Measurements from ENCODE around the gene NPHP4. TPM values are rescaled to one million over a fixed set of nuclear protein-coding genes. Genes with fewer than 3 reads are reported as not detected.

Gene NPHP4
- polyA plus RNA-seq, 3 donors, result 0.39 to 13.7 (median 1.2) TPM

GRCh38 chr1:5944154-5944842, 47.9 kb downstream of the NPHP4 start:
- Histone ChIP-seq H4K20me1 (ENCODE audit: insufficient read depth, low read length) (no peaks in the 10 kb centered on the region), H3K9me3 (replicated peaks in 1 of 2; ENCODE audit: control insufficient read depth in 1 of 2, insufficient read depth in 1 of 2, low read length in 2 of 2) (no peaks in the 10 kb centered on the region), H2AFZ (ENCODE audit: insufficient read depth, low read depth, low read length, poor library complexity, severe bottlenecking) (no peak overlapping the region), H3K9ac (ENCODE audit: insufficient read depth, low read length, poor library complexity, severe bottlenecking) (no peak overlapping the region), H3K4me1 (ENCODE audit: control insufficient read depth in 1 of 2, insufficient read depth in 2 of 2, low read length in 2 of 2) (no peaks in the 10 kb centered on the region), H3K27me3 (ENCODE audit: control insufficient read depth in 2 of 2, insufficient read depth in 2 of 2, low read length in 2 of 2) (no peaks in the 10 kb centered on the region), H3K27ac (ENCODE audit: low read depth in 1 of 2, low read length in 2 of 2) (no peak overlapping the region), H3K4me2 (replicated peaks; ENCODE audit: extremely low read depth, low read length, poor library complexity, severe bottlenecking) (no peak overlapping the region), H3K79me2 (ENCODE audit: insufficient read depth, low read length) (no peaks in the 10 kb centered on the region), H3K4me3 (replicated peaks in 1 of 3; ENCODE audit: low read depth in 2 of 3, low read length in 3 of 3) (no peak overlapping the region), H3K36me3 (replicated peaks in 1 of 2; ENCODE audit: control insufficient read depth in 1 of 2, insufficient read depth in 2 of 2, low read length in 2 of 2) (peaks cover 10 to 13% of the 10 kb centered on the region in 2 donors)
- peaks cover 28 to 31% of the 10 kb centered on the region in 2 donors for H3K36me3 Mint-ChIP-seq
- H3K27me3 Mint-ChIP-seq (ENCODE audit: low read depth in 3 of 3), result peaks cover 0 to 2% (median 0%) of the 10 kb centered on the region in 3 donors
- TF ChIP-seq CTCF (IDR thresholded peaks at IDR 0.05), result no peak
- WGBS (ENCODE audit: insufficient coverage), result 96% methylated on average over 25 of the region's 27 CpGs
- no peak for DNase-seq
- H3K4me1 Mint-ChIP-seq, result no peaks in the 10 kb centered on the region
- H3K27ac Mint-ChIP-seq, result peak overlapping the region in 2 of 7 donors; percentile 31 to 80
- H3K9me3 Mint-ChIP-seq, result no peaks in the 10 kb centered on the region
- H3K4me3 Mint-ChIP-seq, result no peak overlapping the region
- intact Hi-C loops (cut with micrococcal nuclease), result no loop called here

- H3K4me1 Mint-ChIP-seq, result no peaks in the 10 kb centered on the region
- no peak for TF ChIP-seq CTCF (IDR thresholded peaks at IDR 0.05)
- no peaks in the 10 kb centered on the region for H3K79me2 ChIP-seq (ENCODE audit: insufficient read depth, low read length)
- no peak overlapping the region for H3K4me3 Mint-ChIP-seq
- peaks cover 10 to 13% of the 10 kb centered on the region in 2 donors for H3K36me3 ChIP-seq (replicated peaks in 1 of 2; ENCODE audit: control insufficient read depth in 1 of 2, insufficient read depth in 2 of 2, low read length in 2 of 2)
- H3K4me3 ChIP-seq (replicated peaks in 1 of 3; ENCODE audit: low read depth in 2 of 3, low read length in 3 of 3), result no peak overlapping the region
- DNase-seq, result no peak
- H3K27ac Mint-ChIP-seq, result no peak overlapping the region
- no peaks in the 10 kb centered on the region for H3K9me3 Mint-ChIP-seq
- H3K36me3 Mint-ChIP-seq, result peaks cover 24 to 31% of the 10 kb centered on the region in 2 donors
- H3K9me3 ChIP-seq (replicated peaks in 1 of 2; ENCODE audit: control insufficient read depth in 1 of 2, insufficient read depth in 1 of 2, low read length in 2 of 2), result no peaks in the 10 kb centered on the region
- no peaks in the 10 kb centered on the region for H3K4me1 ChIP-seq (ENCODE audit: control insufficient read depth in 1 of 2, insufficient read depth in 2 of 2, low read length in 2 of 2)
- H3K27me3 Mint-ChIP-seq (ENCODE audit: low read depth in 3 of 3), result peaks cover 0 to 2% (median 0%) of the 10 kb centered on the region in 3 donors
- no peak overlapping the region for H2AFZ ChIP-seq (ENCODE audit: insufficient read depth, low read depth, low read length, poor library complexity, severe bottlenecking)
- no peak overlapping the region for H3K27ac ChIP-seq (ENCODE audit: low read depth in 1 of 2, low read length in 2 of 2)
- intact Hi-C loops (cut with micrococcal nuclease), result no loop called here
- no peak overlapping the region for H3K9ac ChIP-seq (ENCODE audit: insufficient read depth, low read length, poor library complexity, severe bottlenecking)
- WGBS (ENCODE audit: insufficient coverage), result 98% methylated on average over 8 of the region's 11 CpGs
- H4K20me1 ChIP-seq (ENCODE audit: insufficient read depth, low read length), result no peaks in the 10 kb centered on the region
- H3K4me2 ChIP-seq (replicated peaks; ENCODE audit: extremely low read depth, low read length, poor library complexity, severe bottlenecking), result no peak overlapping the region
- H3K27me3 ChIP-seq (ENCODE audit: control insufficient read depth in 2 of 2, insufficient read depth in 2 of 2, low read length in 2 of 2), result no peaks in the 10 kb centered on the region
Measured at GRCh38 chr1:5943343-5944124, 48.7 kb downstream of the NPHP4 start.
